ENCODE results near the gene NTF3. TPM values are rescaled to one million over a fixed set of nuclear protein-coding genes. Genes with fewer than 3 reads are reported as not detected.
A peak's percentile ranks its signal among the peaks of the same experiment; 100 is the strongest.

Gene NTF3
- total RNA-seq, 3 donors from 2014 or later: 0.88 to 1.3 TPM; not detected in 1

- H3K36me3 ChIP-seq: no peaks in the 10 kb centered on the region
- DNase-seq (ENCODE audit: low spot score in 2 of 2): no peak
- intact Hi-C loops (cut with DNase I; ENCODE audit: low total_unique reads): no loop called here
Measured at GRCh38 chr12:5437589-5437988, 5.7 kb downstream of the NTF3 start.

DNA sequence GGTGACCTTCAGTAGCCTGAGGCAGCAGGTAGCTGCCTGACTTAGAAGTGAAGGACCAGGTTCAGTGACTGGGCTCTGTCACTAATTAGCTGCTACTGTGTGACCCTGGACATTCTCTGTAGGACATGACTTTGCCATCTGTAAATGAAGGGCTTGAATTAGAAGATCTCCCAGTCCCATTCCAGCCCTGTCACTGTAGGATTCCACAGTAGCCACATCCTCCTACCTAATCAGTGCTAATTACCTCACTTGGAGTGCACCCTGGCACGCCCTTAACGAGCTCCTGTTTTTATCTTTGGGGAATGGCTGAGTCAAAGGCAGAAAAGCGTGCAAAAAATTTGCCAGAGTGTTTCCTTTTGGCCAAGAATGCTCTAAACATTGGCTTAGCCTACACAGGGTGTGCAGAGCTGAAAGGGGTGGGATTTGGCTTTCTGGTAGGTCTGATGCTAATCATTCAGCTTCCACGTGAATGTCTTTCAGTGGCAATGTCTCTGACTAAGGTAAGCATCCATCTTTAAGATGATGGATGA is 6.8 kb downstream of the NTF3 start:
- DNase-seq (ENCODE audit: low spot score in 2 of 2): no peak
- Histone ChIP-seq H3K9me3 (no peaks in the 10 kb centered on the region), H3K27me3 (peaks cover 0 to 27% of the 10 kb centered on the region in 2 donors), H3K4me1 (peaks cover 0 to 2% of the 10 kb centered on the region in 2 donors), H3K36me3 (no peaks in the 10 kb centered on the region), H3K4me3 (no peak overlapping the region), H3K27ac (no peak overlapping the region)
- intact Hi-C loops (cut with DNase I; ENCODE audit: low total_unique reads): no loop called here
- no peak for TF ChIP-seq POLR2A (IDR thresholded peaks at IDR 0.05)

More at GRCh38 chr12:5437589-5437988, 5.7 kb downstream of the NTF3 start:
- no peak overlapping the region for H3K4me3 ChIP-seq
- H3K27ac ChIP-seq: no peak overlapping the region
- H3K27me3 ChIP-seq: peaks cover 6 to 39% of the 10 kb centered on the region in 2 donors
- peaks cover 4 to 9% of the 10 kb centered on the region in 2 donors for H3K4me1 ChIP-seq
- no peaks in the 10 kb centered on the region for H3K9me3 ChIP-seq
- TF ChIP-seq CTCF (IDR thresholded peaks at IDR 0.05): no peak
- no peak for TF ChIP-seq POLR2AphosphoS5 (IDR thresholded peaks at IDR 0.05)
- TF ChIP-seq POLR2A (IDR thresholded peaks at IDR 0.05): no peak

GRCh38 chr12:5439371-5439771 is 7.5 kb downstream of the NTF3 start:
- Histone ChIP-seq H3K27ac (no peak overlapping the region), H3K4me1 (peaks cover 0 to 2% of the 10 kb centered on the region in 2 donors), H3K4me3 (no peak overlapping the region), H3K27me3 (peaks cover 0 to 23% of the 10 kb centered on the region in 2 donors), H3K9me3 (no peaks in the 10 kb centered on the region), H3K36me3 (no peaks in the 10 kb centered on the region)
- intact Hi-C loops (cut with DNase I; ENCODE audit: low total_unique reads): no loop called here
- TF ChIP-seq POLR2A (IDR thresholded peaks at IDR 0.05) (no peak), POLR2AphosphoS5 (IDR thresholded peaks at IDR 0.05) (no peak), CTCF (IDR thresholded peaks at IDR 0.05) (no peak)
- DNase-seq (ENCODE audit: low spot score in 2 of 2): no peak

DNA sequence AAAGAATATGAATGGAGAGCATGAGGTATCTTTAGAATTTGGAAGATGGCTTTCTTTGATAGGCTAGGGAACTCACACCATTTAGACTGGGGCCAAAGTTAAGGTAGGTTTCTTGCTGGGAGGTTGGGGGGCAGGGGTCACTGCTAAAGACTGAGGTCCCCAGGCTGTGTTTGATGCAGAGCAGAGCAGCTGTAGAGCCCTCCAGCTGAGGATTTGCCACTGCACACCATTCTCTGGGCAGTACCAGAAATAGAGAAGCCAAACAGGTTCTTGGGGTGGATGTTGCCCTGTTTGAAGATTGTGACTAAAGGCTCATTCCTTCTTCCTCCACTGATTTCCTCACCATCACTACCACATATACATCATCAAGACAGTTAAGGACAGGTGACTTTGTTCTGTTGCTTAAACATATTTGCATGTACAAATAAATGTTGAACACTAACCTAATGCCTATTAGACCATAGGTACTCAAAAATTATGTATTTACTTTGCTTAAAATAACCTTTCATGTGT is 7.9 kb downstream of the NTF3 start:
- Histone ChIP-seq H3K9me3 (no peaks in the 10 kb centered on the region), H3K4me3 (no peak overlapping the region), H3K27me3 (peaks cover 0 to 21% of the 10 kb centered on the region in 2 donors), H3K4me1 (peaks cover 0 to 2% of the 10 kb centered on the region in 2 donors), H3K36me3 (no peaks in the 10 kb centered on the region), H3K27ac (no peak overlapping the region)
- DNase-seq (ENCODE audit: low spot score in 2 of 2): no peak
- intact Hi-C loops (cut with DNase I; ENCODE audit: low total_unique reads): loop anchor here (2.0 kb wide), 1 partner anchor 17 kb away; no protein-coding TSS in a partner anchor
- TF ChIP-seq CTCF (IDR thresholded peaks at IDR 0.05) (no peak), POLR2A (IDR thresholded peaks at IDR 0.05) (no peak), POLR2AphosphoS5 (IDR thresholded peaks at IDR 0.05) (no peak)

DNA sequence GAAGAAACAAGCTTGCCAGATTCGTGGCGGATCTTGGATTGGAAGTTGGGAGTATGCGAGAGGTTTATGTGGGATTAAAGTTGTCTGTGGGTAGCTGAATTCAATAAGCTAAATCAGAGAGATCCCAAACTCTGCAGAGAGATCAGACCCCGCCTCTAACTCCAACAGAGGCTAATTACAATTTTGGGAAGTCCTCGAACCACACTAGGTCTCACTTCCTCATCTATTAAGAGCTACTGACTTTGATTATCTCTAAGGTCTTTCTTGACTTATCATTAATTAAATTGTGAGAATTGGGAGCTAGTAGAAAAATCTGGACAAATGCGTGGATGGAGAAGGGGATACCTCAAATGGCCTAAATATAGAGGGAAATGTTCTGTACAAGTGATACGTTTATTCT is 9.1 kb downstream of the NTF3 start:
- H3K9me3 ChIP-seq: no peaks in the 10 kb centered on the region
- no peak for TF ChIP-seq CTCF (IDR thresholded peaks at IDR 0.05)
- no peak for TF ChIP-seq POLR2A (IDR thresholded peaks at IDR 0.05)
- no peak for TF ChIP-seq POLR2AphosphoS5 (IDR thresholded peaks at IDR 0.05)
- DNase-seq (ENCODE audit: low spot score in 2 of 2): no peak
- H3K27me3 ChIP-seq: peaks cover 0 to 10% of the 10 kb centered on the region in 2 donors
- intact Hi-C loops (cut with DNase I; ENCODE audit: low total_unique reads): loop anchor here (2.0 kb wide), 1 partner anchor 16 kb away; no protein-coding TSS in a partner anchor
- H3K4me1 ChIP-seq: peaks cover 0 to 2% of the 10 kb centered on the region in 2 donors
- H3K36me3 ChIP-seq: no peaks in the 10 kb centered on the region
- H3K27ac ChIP-seq: peak overlapping the region in 1 of 2 donors; percentile 30
- no peak overlapping the region for H3K4me3 ChIP-seq
